K562 (cell line): ENCODE results near the gene DAPP1. TPM values are rescaled to one million over a fixed set of nuclear protein-coding genes. Genes with fewer than 3 reads are reported as not detected.

Experiments
- ELF4 ChIP-seq: fragments of 450-650 bp; formaldehyde crosslinking; IDR thresholded peaks from 2 replicates; pipeline ENCODE4 v1.4.0; 2022; ENCODE audit warnings: missing genetic modification characterization
- SP1 ChIP-seq: sonication (generic); formaldehyde crosslinking; IDR thresholded peaks from 2 replicates; pipeline ENCODE4 v1.8.1; 2022; ENCODE audit warnings: mild to moderate bottlenecking, missing genetic modification reagents
- polyA plus RNA-seq, 8 experiments: library from polyadenylated mRNA; depleted of rRNA in 4 of 8; stranded (reverse) in 5 of 8; unstranded in 3 of 8; fragments of >200 nt; fragmentation: Nextera tagmentation in 2 of 8; fragmentation: Illumina TruSeq in 1 of 8; extraction: Ambion mirVana in 2 of 8; extraction: Trizol in 1 of 8; gene quantifications; 2 replicates each; pipeline versions ENCODE4 v1.2.1 to v1.2.3, GENCODE V29; 2011 to 2014; ENCODE audit warnings: inconsistent platforms in 1 of 8, missing spikeins in 1 of 8
- total RNA-seq, 7 experiments: library from RNA; depleted of rRNA in 6 of 7; stranded (reverse); fragments of >200 nt in 6 of 7; fragmentation: Illumina TruSeq in 2 of 7; extraction: Trizol in 2 of 7; gene quantifications; 2 replicates each; pipeline versions ENCODE4 v1.2.1 to v1.2.3, GENCODE V29; 2011 to 2021; ENCODE audit warnings: low replicate concordance in 1 of 7
- TF ChIP-seq, protein P1 (sequence below), 2 experiments: fragments of 450-650 bp in 1 of 2; sonication (generic) in 1 of 2; formaldehyde crosslinking in 1 of 2; IDR thresholded peaks; 2 replicates each; pipeline versions ENCODE4 v1.7.1 to v1.9.0; 2016 to 2022; ENCODE audit warnings: inconsistent platforms in 1 of 2, mild to moderate bottlenecking in 1 of 2, missing genetic modification reagents in 1 of 2
- TF ChIP-seq, protein P2 (sequence below), 3 experiments: fragments of 200-800 bp in 1 of 3; sonication (Bioruptor generic) in 1 of 3; sonication (generic) in 1 of 3; formaldehyde crosslinking in 1 of 3; IDR thresholded peaks; 2 replicates each; pipeline versions ENCODE4 v1.6.1 to v1.8.0; 2016 to 2022; ENCODE audit warnings: mild to moderate bottlenecking in 2 of 3, missing compliant biosample characterization in 2 of 3, missing genetic modification characterization in 2 of 3, missing genetic modification reagents in 1 of 3
- TF ChIP-seq, protein P3 (sequence below), 2 experiments: fragments of 450-650 bp; IDR thresholded peaks; 2 replicates each; pipeline ENCODE4 v1.6.1; 2016
- TF ChIP-seq, protein P4 (sequence below): fragments of 200-800 bp; sonication (Bioruptor generic); IDR thresholded peaks from 2 replicates; pipeline ENCODE4 v1.6.1; 2017; ENCODE audit warnings: missing genetic modification characterization, missing compliant biosample characterization
- TF ChIP-seq, protein P5 (sequence below), 2 experiments: fragments of 450-650 bp; IDR thresholded peaks; 2 replicates each; pipeline ENCODE4 v1.6.1; 2018; ENCODE audit warnings: mild to moderate bottlenecking in 2 of 2, low read depth in 1 of 2; ENCODE audit not compliant: partially characterized antibody in 2 of 2

Gene DAPP1
- total and polyA plus RNA-seq, 9 of the 15 experiments (the other 6 are each of a cell fraction or from before 2014, with no cell fraction given) = 1.9 to 7.2 (median 3.6) TPM

DNA sequence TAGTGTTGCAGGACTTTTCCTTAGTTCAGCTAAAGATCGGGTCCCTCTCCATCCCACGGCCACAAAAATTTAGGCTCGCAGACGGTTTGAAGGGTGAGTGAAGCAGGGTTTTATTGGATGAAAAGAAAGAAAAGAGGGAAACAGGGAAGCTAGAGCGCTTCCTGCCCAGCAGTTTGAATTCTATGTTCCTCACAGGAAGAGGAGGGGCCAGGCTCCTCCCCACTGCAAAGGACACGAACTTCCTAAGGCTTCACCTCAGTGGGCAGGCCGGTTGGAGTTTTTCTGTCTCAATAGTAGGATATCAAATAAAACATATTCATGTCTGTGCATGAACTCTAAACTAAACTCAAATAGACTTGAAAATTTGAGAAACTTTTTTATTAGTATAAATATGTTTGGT, 27.4 kb downstream of the DAPP1 start (continued):
- TF ChIP-seq, protein P1, sequence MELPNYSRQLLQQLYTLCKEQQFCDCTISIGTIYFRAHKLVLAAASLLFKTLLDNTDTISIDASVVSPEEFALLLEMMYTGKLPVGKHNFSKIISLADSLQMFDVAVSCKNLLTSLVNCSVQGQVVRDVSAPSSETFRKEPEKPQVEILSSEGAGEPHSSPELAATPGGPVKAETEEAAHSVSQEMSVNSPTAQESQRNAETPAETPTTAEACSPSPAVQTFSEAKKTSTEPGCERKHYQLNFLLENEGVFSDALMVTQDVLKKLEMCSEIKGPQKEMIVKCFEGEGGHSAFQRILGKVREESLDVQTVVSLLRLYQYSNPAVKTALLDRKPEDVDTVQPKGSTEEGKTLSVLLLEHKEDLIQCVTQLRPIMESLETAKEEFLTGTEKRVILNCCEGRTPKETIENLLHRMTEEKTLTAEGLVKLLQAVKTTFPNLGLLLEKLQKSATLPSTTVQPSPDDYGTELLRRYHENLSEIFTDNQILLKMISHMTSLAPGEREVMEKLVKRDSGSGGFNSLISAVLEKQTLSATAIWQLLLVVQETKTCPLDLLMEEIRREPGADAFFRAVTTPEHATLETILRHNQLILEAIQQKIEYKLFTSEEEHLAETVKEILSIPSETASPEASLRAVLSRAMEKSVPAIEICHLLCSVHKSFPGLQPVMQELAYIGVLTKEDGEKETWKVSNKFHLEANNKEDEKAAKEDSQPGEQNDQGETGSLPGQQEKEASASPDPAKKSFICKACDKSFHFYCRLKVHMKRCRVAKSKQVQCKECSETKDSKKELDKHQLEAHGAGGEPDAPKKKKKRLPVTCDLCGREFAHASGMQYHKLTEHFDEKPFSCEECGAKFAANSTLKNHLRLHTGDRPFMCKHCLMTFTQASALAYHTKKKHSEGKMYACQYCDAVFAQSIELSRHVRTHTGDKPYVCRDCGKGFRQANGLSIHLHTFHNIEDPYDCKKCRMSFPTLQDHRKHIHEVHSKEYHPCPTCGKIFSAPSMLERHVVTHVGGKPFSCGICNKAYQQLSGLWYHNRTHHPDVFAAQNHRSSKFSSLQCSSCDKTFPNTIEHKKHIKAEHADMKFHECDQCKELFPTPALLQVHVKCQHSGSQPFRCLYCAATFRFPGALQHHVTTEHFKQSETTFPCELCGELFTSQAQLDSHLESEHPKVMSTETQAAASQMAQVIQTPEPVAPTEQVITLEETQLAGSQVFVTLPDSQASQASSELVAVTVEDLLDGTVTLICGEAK (IDR thresholded peaks at IDR 0.05) = peak; percentile 49; the same call in 1 of the 2 replicates
- TF ChIP-seq, protein P1 (CRISPR knock-in tag; IDR thresholded peaks at IDR 0.05) = no peak
- TF ChIP-seq ELF4 (CRISPR knock-in tag) (no peak), SP1 (CRISPR knock-in tag) (0 out of 2 replicates have a peak, but pooled peaks have one; percentile 20)
- TF ChIP-seq, protein P2, sequence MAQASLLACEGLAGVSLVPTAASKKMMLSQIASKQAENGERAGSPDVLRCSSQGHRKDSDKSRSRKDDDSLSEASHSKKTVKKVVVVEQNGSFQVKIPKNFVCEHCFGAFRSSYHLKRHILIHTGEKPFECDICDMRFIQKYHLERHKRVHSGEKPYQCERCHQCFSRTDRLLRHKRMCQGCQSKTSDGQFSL (CRISPR knock-in tag; IDR thresholded peaks at IDR 0.05) = no peak
- TF ChIP-seq, protein P2 (tag; IDR thresholded peaks at IDR 0.05) = no peak
- TF ChIP-seq, protein P3, sequence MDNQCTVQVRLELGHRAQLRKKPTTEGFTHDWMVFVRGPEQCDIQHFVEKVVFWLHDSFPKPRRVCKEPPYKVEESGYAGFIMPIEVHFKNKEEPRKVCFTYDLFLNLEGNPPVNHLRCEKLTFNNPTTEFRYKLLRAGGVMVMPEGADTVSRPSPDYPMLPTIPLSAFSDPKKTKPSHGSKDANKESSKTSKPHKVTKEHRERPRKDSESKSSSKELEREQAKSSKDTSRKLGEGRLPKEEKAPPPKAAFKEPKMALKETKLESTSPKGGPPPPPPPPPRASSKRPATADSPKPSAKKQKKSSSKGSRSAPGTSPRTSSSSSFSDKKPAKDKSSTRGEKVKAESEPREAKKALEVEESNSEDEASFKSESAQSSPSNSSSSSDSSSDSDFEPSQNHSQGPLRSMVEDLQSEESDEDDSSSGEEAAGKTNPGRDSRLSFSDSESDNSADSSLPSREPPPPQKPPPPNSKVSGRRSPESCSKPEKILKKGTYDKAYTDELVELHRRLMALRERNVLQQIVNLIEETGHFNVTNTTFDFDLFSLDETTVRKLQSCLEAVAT (IDR thresholded peaks at IDR 0.05) = peak in 1 of 2 experiments; percentile 70; a peak in 1 of 4 replicates
- TF ChIP-seq, protein P4, sequence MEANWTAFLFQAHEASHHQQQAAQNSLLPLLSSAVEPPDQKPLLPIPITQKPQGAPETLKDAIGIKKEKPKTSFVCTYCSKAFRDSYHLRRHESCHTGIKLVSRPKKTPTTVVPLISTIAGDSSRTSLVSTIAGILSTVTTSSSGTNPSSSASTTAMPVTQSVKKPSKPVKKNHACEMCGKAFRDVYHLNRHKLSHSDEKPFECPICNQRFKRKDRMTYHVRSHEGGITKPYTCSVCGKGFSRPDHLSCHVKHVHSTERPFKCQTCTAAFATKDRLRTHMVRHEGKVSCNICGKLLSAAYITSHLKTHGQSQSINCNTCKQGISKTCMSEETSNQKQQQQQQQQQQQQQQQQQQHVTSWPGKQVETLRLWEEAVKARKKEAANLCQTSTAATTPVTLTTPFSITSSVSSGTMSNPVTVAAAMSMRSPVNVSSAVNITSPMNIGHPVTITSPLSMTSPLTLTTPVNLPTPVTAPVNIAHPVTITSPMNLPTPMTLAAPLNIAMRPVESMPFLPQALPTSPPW (CRISPR knock-in tag) = peak; percentile 58
- TF ChIP-seq, protein P5, sequence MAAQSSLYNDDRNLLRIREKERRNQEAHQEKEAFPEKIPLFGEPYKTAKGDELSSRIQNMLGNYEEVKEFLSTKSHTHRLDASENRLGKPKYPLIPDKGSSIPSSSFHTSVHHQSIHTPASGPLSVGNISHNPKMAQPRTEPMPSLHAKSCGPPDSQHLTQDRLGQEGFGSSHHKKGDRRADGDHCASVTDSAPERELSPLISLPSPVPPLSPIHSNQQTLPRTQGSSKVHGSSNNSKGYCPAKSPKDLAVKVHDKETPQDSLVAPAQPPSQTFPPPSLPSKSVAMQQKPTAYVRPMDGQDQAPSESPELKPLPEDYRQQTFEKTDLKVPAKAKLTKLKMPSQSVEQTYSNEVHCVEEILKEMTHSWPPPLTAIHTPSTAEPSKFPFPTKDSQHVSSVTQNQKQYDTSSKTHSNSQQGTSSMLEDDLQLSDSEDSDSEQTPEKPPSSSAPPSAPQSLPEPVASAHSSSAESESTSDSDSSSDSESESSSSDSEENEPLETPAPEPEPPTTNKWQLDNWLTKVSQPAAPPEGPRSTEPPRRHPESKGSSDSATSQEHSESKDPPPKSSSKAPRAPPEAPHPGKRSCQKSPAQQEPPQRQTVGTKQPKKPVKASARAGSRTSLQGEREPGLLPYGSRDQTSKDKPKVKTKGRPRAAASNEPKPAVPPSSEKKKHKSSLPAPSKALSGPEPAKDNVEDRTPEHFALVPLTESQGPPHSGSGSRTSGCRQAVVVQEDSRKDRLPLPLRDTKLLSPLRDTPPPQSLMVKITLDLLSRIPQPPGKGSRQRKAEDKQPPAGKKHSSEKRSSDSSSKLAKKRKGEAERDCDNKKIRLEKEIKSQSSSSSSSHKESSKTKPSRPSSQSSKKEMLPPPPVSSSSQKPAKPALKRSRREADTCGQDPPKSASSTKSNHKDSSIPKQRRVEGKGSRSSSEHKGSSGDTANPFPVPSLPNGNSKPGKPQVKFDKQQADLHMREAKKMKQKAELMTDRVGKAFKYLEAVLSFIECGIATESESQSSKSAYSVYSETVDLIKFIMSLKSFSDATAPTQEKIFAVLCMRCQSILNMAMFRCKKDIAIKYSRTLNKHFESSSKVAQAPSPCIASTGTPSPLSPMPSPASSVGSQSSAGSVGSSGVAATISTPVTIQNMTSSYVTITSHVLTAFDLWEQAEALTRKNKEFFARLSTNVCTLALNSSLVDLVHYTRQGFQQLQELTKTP (IDR thresholded peaks at IDR 0.05; ENCODE audit: low read depth in 1 of 2, partially characterized antibody in 2 of 2) = peak in 1 of 2 experiments; percentile 20
